GM18861 (cell line): ENCODE measurements around the gene PACSIN2.
"Not testable (repeated sequence)": the region's sequence is repeated elsewhere in the genome, so short reads cannot be mapped to it uniquely, and the experiment has no call there.

Experiments used
- ATAC-seq: cut with Tn5 transposase; IDR thresholded peaks from one replicate; pipeline ENCODE4 v1.9.1; 2021; ENCODE audit not compliant: unreplicated experiment

Gene PACSIN2

DNA sequence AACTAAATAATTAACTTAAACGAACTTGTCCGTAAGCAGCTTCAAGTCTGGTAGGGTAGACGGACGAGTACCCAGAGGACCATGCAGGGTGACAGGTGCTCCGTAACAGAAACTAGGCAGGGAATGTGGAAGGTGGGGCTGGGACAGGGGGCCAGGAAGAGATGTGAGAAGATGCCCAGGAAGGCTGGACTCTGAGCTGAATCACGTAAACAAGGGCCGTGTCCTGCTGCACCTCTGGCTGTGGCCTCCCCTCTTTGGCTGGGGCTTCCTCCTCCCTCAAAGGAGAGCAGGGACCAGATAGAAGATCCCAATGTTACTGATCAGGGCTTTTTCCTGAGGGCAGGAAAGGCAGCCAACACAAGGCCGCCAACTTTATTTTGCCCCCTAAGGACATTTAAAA, 47.9 kb downstream of the PACSIN2 start:
- no peak for ATAC-seq

- ATAC-seq, result no peak
Observed at GRCh38 chr22:42966497-42966896, 48.5 kb downstream of the PACSIN2 start.

- ATAC-seq, result peak; percentile 53
Observed at GRCh38 chr22:42964994-42965699, 49.8 kb downstream of the PACSIN2 start.

- ATAC-seq, result no peak
Observed at GRCh38 chr22:42963231-42963595, 51.7 kb downstream of the PACSIN2 start.

GRCh38 chr22:42962295-42963230, 52.4 kb downstream of the PACSIN2 start:
- ATAC-seq, result no peak

GRCh38 chr22:42961810-42962209, 53.1 kb downstream of the PACSIN2 start:
- ATAC-seq, result no peak

DNA sequence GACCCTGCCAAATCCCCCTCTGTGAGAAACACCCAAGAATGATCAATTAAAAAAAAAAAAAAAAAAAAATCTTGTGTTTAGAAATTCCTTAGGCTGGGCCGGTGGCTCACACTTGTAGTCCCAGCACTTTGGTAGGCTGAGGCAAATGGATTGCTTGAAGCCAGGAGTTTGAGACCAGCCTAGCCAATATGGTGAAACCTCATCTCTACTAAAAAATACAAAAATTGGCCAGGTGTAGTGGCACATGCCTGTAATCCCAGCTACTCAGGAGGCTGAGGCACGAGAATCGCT, 53.6 kb downstream of the PACSIN2 start:
- ATAC-seq, result not testable (repeated sequence)

DNA sequence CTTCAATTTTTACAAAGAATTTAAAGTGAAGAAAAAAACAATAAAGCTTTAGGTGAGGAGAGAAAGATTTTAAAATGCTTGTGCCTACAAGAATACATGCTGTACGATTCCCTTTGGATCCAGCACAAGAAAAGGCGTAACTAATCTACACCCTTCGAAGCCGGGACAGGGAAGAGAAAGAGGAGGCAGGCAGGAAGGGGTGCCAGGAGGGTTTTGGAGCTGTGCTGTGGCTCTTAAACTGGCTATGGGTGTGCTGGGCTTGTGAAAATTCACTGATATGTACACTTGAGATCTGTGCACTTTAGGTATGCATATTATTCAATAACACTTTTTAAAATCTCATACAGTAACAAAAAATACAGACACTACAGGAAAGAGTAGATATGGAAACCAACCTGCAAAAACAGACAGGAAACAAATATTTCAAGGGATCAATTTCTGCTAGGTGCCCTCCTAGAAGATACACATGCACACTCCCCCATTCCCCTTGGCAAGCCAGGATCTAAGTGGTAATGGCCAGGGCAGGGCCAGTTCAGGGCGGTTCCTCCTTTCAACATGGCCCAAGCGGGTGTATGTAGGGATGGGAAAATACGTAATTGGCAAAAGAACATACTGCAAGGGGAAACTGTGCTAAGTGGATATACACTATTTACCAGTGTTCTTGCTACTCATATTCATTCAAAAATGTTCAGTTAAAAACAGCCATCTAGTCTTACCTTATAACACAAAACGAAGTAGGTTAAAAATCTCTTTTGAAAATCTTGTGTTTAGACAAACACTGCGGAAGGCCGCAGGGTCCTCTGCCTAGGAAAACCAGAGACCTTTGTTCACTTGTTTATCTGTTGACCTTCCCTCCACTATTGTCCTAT, 54.2 kb downstream of the PACSIN2 start:
- no peak for ATAC-seq

DNA sequence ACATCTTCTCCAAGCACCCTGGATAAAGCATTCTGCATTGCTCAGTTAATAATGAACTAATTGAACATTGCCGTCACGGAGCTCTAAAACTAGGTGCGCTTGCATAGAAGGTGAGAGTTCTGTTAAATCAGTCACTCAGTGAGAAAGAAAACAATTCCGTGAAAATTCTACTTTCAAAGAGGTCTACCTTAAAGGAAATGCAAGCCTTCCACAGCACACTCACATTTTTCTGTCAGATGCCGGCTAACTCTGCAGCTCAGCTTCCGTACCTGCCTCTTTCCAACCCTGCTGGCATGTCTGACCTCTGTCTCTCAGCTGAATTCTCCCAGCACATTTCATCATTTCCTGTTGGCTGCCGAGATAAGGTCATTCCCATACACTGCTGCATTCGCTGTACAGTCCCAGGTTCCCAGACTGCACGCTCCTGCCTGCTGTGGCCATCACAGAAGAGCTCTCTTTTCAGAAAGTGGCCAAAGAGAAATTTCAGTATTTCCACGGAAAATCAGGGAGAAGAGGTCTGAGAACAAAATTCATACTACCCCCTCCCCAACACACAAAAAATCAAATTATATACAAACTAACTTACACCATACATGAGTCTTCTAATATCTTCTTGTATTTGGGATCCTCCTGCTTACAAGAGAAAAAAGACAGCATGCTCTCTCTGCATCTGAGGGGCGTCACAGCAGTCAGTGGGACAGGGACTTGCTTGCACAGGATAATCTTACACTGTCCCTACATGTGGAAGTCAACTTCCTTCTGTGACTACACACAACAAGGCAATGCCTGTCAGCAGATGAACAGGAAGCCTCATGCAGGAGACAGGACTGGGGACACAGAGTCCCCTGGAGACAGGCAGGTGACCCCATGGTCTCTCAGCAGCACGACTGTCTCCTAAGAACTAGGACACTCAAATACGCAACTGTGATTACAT, 55.1 kb downstream of the PACSIN2 start:
- ATAC-seq, result no peak

- ATAC-seq, result no peak
Observed at GRCh38 chr22:42958937-42959336, 56.0 kb downstream of the PACSIN2 start.

- ATAC-seq, result no peak
Observed at GRCh38 chr22:42957958-42958357, 57.0 kb downstream of the PACSIN2 start.

DNA sequence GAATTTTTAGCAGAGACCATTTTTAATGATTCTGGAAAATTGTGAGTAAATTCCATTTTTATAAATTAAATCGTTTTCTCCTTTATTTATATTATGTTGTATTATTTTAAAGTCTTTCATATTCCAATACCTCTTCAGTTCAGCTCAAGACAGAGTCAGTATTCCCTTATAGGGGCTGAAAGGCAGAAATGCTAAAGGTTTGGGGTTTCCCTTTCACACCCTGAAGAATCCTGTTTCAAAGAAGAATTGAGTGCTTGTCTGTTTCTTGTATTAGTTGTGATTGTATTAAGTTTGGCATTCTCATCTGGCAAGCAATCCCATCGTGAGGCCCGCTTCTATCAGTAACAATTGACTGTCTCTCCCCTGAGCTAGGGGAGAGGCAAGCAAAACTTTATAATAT, 57.4 kb downstream of the PACSIN2 start:
- ATAC-seq, result no peak

DNA sequence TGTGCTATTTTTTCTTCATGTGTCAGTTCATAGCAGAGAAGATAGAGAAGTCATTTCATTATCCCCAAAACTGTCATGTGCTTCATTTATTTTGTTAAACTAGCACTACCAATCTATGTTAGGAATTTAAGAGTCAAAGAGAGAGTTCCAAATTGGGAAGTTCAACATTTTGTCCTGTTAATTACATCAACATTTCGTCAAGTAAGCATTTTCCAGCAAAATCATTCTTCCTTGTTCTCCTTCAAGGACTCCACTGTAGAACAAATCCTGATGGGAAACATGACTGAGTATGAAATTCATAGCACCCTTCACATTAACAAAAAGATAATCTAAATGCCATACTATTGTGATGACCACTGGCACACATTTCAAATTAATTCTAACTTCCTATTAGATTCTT, 59.1 kb downstream of the PACSIN2 start:
- no peak for ATAC-seq

- ATAC-seq, result no peak
Observed at GRCh38 chr22:42955087-42955635, 59.8 kb downstream of the PACSIN2 start.

GRCh38 chr22:42953751-42954150, 61.2 kb downstream of the PACSIN2 start:
- not testable (repeated sequence) for ATAC-seq

- ATAC-seq, result no peak
Observed at GRCh38 chr22:42951093-42951710, 63.7 kb downstream of the PACSIN2 start.

DNA sequence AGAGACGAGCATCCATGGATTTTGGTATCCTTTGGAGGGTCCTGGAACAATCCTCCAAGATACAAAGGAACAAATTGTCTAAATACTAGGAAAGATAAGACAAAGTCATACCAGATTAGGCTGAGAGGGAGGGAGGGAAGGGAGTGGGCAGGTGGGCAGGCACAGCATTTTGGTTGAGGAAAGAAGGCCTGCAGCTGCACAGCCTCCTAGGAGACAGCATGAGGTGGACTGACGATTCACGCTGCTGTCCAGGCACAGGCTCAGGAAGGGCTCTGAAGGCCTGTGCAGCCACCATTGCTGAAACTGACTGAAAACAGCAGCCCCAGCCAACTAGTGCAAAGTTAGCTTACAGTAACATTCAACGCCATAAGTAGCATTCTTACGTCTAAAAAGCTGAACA, 64.7 kb downstream of the PACSIN2 start:
- ATAC-seq, result no peak

DNA sequence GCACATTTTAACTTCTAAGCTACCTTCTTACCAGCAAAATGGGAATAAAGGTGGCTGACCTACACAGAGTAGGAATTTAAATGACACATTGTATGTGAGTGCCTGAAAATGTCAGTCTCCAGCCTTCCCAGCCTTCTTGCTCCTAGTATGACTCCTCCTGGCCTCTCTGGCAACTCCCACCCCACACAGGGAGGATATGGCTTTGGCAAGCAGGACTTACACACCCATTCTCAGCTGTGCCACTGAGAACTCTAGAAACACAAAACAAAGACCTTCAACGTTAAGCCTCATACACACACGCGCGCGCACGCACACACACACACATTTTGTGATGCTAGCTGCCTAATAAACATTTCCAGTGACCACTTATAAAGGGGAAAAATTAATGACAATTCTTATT, 65.8 kb downstream of the PACSIN2 start:
- ATAC-seq, result no peak

- no peak for ATAC-seq
Observed at GRCh38 chr22:42948294-42948693, 66.7 kb downstream of the PACSIN2 start.
